A549 (cell line): ENCODE measurements around the gene SLC38A10.

ENCODE experiments used
- CBX2 ChIP-seq: fragments of 200-600 bp; sonication (generic); IDR thresholded peaks from 2 replicates; pipeline ENCODE4 v1.6.1; 2016; ENCODE audit warnings: low read depth, mild to moderate bottlenecking, borderline replicate concordance
- CTCF ChIP-seq: fragments of >200 bp; sonication (Bioruptor Twin); formaldehyde crosslinking; IDR thresholded peaks from 3 replicates; pipeline ENCODE4 v1.5.1; 2016
- E2F6 ChIP-seq: IDR thresholded peaks from 2 replicates; pipeline ENCODE4 v1.6.1; 2012; ENCODE audit warnings: low read depth, borderline replicate concordance
- EP300 ChIP-seq, 2 experiments: fragments of >200 bp; sonication (Bioruptor Twin); formaldehyde crosslinking; IDR thresholded peaks; 2 replicates in 1 of 2; 3 replicates in 1 of 2; pipeline ENCODE4 v1.6.1; 2016 to 2017
- HES2 ChIP-seq: fragments of >200 bp; sonication (Bioruptor Twin); formaldehyde crosslinking; IDR thresholded peaks from 2 replicates; pipeline ENCODE4 v1.6.1; 2016
- MAFK ChIP-seq: fragments of 450-650 bp; IDR thresholded peaks from 2 replicates; pipeline ENCODE4 v1.6.1; 2014; ENCODE audit not compliant: partially characterized antibody
- MYC ChIP-seq: IDR thresholded peaks from 2 replicates; pipeline ENCODE4 v1.6.1; 2012; ENCODE audit warnings: mild to moderate bottlenecking, inconsistent platforms, low read length, improper control_type of control experiment, borderline replicate concordance
- POLR2A ChIP-seq: IDR thresholded peaks from 2 replicates; pipeline ENCODE4 v1.6.1; 2012; ENCODE audit warnings: mild to moderate bottlenecking, low read length
- RCOR1 ChIP-seq: fragments of 150-350 bp; IDR thresholded peaks from 2 replicates; pipeline ENCODE4 v1.6.1; 2014; ENCODE audit warnings: antibody characterized with exemption, low read length, low read depth
- RFX5 ChIP-seq: fragments of 450-650 bp; IDR thresholded peaks from 2 replicates; pipeline ENCODE4 v1.7.1; 2014; ENCODE audit warnings: antibody characterized with exemption, mild to moderate bottlenecking, moderate library complexity
- SMC3 ChIP-seq: fragments of >200 bp; sonication (Bioruptor Twin); formaldehyde crosslinking; IDR thresholded peaks from 3 replicates; pipeline ENCODE4 v1.6.1; 2018; ENCODE audit warnings: inconsistent platforms
- TFCP2L1 ChIP-seq: fragments of 250-450 bp; sonication (Bioruptor Pico); IDR thresholded peaks from 2 replicates; pipeline ENCODE4 v1.5.0; 2021; ENCODE audit warnings: mild to moderate bottlenecking
- USF2 ChIP-seq: fragments of 450-650 bp; IDR thresholded peaks from 2 replicates; pipeline ENCODE4 v1.6.1; 2014; ENCODE audit warnings: antibody characterized with exemption

- TF ChIP-seq CTCF = no peak
- TF ChIP-seq RFX5 = no peak
- no peak for TF ChIP-seq MYC
- TF ChIP-seq SMC3 = no peak
- TF ChIP-seq USF2 = no peak
- no peak for TF ChIP-seq POLR2A
- TF ChIP-seq HES2 = no peak
- no peak for TF ChIP-seq TFCP2L1 (CRISPR knock-in tag)
- no peak for TF ChIP-seq CBX2
- no peak for TF ChIP-seq MAFK
- no peak for TF ChIP-seq E2F6
- no peak for TF ChIP-seq EP300 (IDR thresholded peaks at IDR 0.05)
- no peak for TF ChIP-seq RCOR1
Observed at GRCh38 chr17:81302324-81302723, 7.2 kb upstream of the SLC38A10 start.
